Activated CD8-positive, alpha-beta memory T cell treated with anti-CD3 and anti-CD28 coated beads for 1 hour (primary cell): Measurements from ENCODE around the gene TRA2A.

Experiments
- DNase-seq, 2 donors: peaks; one replicate each; pipeline ENCODE4 v3.0.0-alpha.2; 2020; ENCODE audit warnings: low read depth in 1 of 2; ENCODE audit errors: extremely low read depth in 1 of 2

TRA2A gene

DNA sequence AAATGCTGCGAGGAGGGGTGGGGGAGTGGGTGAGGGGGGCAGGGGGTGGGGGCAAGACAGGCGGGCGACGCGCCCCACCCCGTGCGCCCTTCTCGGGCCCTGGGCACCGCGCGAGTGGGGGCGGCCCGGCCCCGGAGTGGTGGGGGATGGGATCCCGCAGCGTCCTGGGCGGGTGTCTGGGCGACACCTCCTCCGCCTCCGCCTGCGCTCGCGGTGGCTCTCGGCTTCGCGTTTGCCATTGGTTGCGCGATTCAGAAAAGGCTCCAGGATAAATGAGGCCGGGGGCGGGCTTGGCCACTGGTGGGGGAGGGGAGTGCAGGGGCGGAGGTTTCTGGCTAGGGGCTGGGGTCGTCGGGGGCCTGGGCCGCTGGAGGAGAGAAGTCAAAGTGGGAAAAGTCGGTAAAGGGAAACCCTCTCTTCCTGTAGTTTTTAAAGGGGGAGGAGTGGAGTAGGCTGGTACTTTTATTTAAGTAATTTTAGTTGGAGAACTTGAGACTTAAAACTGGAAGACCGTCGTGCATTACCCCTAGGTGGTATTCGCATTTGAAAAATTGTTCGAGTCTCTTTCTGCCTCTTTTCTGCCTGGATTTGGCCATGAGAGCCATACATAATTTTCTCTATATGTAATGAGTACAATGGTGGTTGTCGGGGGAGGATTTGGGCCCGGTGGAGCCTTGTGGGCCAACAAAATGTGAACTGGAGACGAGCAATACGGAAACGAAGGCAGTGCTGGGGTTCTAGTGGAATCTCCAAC lies 60.5 kb downstream of the TRA2A start:
- no peak for DNase-seq

DNA sequence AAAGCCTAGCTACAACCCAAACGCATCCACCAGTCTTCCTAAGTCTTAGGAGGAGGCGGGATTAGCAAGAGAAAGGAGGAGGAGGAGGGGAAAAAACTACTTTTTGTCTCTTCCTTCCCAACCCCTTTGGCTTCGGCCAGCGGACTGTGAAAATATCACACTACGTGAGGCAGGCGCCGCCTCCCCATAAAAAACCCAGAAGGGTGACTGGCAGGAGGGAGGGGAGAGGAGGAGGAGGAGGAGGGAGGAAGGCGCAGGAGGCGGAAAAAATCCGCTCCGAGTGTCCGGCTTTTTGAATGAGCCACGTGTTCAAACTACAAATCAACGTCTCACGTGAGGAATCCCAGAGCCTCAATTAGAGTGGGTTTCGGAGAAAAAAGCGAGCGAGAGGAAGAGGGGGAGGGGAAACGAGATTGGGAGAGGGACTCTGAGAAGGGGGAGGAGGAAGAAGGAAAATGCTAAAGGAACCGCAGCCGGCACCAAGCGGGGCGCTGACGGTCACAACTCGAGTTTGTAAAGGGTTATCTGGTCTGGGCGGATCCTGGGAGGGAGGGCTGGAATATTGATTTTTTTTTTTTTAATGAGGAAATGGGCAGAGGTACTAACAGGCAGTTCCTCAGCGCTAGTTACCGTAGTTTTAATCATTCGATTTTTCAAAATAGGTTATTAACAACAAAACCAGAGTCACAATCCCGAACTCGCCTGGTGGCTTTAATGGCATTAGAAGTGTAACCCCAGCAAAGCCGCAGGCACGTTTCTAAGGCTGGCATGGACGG lies 61.3 kb downstream of the TRA2A start, which contains the start of gene IGF2BP3:
Gene IGF2BP3, minus strand, starts transcription at position 162 of the 776 bp plus-strand sequence. CDS start 381 bp downstream, outside the sequence.
- DNase-seq, result no peak

- DNase-seq, result no peak
Observed at GRCh38 chr7:23469961-23470250, 61.9 kb downstream of the TRA2A start.

DNA sequence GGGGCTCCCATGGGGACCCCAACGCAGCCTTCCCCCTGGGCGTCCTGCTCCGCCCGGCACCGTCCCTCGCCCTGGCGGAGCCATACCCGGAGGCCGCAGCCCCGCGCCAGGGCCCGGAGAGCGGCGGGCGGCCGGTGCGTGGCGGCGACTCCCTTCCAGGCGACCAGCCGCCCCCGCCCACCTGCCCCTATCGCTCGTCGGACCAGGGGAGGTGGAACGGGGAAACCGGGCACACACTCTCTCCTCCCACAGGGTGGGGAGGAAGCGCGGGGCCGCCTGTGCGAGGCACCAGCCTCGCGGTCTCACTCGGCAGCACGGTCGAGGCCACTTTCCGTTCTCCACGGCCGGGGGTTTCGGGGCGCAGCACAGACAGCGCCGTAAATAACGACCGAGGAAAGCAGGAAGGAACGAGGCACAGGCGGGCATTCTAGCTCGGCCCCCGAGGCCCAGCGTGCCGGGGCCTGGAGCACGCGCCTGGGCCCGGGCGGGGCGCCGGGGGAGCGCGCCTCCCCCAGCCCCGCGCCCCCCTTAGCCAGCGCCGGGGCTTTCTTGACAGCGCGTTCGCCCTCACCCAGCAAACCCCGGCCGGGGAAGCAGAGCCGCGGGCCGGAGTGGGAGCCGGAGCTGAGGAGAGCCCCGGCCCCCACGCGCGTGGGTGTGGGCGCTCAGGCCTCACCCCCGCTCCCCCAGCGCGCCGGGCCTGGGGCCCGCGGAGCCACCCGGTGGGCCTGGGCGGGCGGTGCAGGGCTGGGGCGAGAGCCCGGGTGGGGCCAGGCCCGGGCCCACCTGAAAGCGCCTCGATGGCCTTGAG lies 62.4 kb downstream of the TRA2A start:
- no peak for DNase-seq

DNA sequence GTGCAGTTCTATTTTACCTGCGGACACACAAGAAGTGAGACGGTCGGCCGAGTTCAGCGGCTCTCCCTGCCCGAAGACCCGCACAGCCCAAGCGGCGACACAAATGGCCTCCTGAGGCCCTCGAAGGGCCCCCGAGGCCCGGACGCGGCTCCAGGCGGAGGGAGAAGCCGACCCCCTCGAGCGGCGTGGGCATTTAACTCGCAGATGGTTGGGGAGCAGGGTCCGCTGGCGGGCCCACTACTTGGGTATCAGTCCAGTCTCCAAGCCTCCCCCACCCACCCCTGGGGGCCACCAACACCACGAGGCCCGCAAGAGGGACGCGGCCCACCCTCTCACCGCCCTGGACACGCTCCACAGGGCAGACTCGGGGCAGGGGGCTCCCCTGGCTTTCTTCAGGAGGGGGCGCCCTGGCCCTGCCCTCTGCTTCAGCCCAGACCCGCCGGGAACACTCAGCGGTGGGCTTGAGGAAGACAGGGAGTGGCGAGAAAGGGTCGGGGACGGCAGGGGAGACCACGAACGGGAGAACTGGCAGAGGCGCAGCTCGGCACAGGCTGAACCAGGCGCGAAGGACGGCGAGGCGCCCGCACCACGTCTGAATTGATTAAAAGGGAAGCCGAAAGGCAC lies 63.1 kb downstream of the TRA2A start:
- DNase-seq, result no peak

DNA sequence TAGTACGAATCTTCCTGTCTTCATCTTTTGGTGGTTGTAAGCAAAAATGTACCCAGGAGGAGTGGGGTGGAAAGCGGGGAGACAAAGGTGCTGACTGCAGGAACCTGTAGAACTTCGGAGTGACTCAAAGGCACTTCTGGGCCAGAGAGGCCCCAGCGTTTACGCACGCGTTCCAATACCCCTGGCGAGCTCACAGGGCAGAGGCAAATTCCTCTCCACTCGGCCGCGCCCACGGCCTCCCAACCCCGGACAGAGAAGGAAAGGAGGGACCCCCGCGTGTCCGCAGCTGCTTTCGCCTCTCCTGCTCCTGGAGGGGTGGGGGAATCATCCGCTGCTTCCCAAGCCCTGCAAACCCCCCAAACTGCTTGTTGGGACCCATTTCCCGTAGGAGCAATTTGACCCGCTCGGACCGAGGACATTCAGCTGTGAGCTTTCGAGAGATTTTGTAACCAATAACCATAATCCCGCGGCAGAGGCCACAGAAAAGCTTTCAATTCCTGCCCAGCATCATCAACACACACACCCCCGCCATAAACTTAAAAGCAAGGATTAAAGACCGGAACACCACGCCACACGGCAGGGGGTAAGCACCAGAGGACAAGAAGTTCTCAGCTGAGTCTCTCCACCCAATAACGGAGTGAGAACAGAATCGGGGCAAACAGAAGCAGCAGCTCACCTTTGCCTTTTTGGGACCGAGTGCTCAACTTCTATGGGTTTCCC lies 63.8 kb downstream of the TRA2A start:
- DNase-seq, result no peak

DNA sequence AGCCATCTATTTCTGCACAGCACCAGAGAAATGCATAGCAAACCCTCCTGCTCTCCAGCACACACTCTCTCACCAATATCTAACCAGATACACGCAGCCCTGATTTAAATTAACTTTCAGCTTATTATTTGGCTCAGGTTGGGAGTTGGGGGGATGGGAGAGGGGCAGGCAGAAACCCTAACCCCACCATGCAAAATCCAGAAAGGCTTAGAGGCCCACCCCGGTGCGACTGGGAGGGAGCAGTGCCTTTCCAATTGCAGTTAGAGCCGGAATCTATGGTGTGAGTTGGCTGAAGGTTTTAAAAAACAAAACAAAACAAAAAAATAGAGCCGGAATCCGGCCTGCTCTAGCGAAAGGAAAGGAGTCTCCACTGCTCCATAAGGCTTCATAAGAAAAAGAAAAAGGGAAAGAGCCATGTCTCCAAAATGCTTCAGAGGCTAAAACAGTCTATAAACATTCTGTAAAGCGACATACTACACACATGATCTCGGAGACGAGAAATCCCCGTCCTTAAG lies 64.4 kb downstream of the TRA2A start:
- DNase-seq, result no peak

DNA sequence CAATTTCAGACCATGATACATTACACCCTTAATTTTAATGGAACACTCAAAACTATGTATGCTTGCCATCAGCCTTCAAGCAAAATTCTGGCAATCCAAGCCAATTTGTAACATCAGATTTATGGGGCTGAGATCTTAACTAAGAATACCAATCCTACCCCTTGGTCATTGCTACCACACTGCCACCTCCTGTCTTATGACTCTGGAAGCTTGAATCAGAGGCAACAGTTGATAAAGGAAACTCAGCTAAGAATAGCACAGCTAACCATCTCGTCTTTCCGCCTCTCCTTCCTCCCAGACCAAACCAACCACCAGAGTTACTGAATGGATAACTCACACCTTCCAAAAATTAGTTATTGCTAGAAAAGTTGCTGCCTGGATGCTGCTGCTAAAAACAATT lies 68.9 kb downstream of the TRA2A start:
- DNase-seq, result no peak

- DNase-seq, result no peak
Observed at GRCh38 chr7:23458044-23458443, 73.7 kb downstream of the TRA2A start.

DNA sequence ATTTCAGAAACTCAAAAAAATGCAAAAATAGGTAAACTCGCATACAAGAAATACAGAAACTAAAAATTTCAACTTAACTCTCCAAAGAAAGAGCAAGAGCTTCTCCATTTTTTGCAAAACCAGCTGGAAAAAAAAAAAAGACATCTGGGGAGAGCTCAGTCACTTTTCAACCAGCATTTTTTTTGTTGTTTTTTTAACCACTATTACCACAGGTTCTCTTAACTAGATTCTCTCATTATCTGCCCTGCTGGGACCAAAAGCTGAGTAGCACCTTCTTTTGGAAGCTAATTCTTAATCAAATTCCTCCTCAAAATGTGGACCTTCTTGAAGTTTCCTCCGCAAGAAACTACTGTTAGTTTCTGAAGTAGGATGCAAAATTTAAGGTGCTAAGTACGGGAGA lies 75.7 kb downstream of the TRA2A start:
- DNase-seq, result no peak

- no peak for DNase-seq
Observed at GRCh38 chr7:23454881-23455526, 76.8 kb downstream of the TRA2A start.
